Head of caudate nucleus (tissue), 42 donors: ENCODE results near the gene HES4.
A peak's percentile ranks its signal among the peaks of the same experiment; 100 is the strongest.
"Not testable (repeated sequence)": the region's sequence is repeated elsewhere in the genome, so short reads cannot be mapped to it uniquely, and the experiment has no call there.

Experiments
- DNase-seq, 42 donors: peaks; one replicate each; pipeline versions ENCODE4 v3.0.0 to v3.0.0-alpha.2; 2020 to 2021; ENCODE audit warnings: mixed read lengths in 7 of 42
- intact Hi-C: fragments of 100-400 bp; cut with DNase I; formaldehyde crosslinking; loops from one replicate; pipeline ENCODE4 v1.15.0; 2022

Gene HES4

GRCh38 chr1:988061-988460, 11.8 kb downstream of the HES4 start:
- intact Hi-C loops, DNase-seq: not testable (repeated sequence)

- no peak for DNase-seq
- intact Hi-C loops, result no loop called here
These were observed 14.8 kb downstream of the HES4 start for GRCh38 chr1:985126-985525.

- DNase-seq, result no peak
- intact Hi-C loops, result no loop called here
These were observed 15.5 kb downstream of the HES4 start for GRCh38 chr1:984476-984814.

- DNase-seq, result peak in 39 of 42 donors; percentile 23 to 86 (median 63)
- intact Hi-C loops, result no loop called here
These were observed 16.0 kb downstream of the HES4 start for GRCh38 chr1:983798-984475.

GRCh38 chr1:982765-983436, 17.0 kb downstream of the HES4 start:
- intact Hi-C loops, result no loop called here
- no peak for DNase-seq

GRCh38 chr1:981955-982558, 17.8 kb downstream of the HES4 start, which contains the start of gene PERM1:
Gene PERM1 (minus strand): TSS chr1:982093. CDS start chr1:981029, 1,064 bp downstream.
- no peak for DNase-seq
- intact Hi-C loops, result no loop called here

GRCh38 chr1:981491-981954, 18.4 kb downstream of the HES4 start:
- intact Hi-C loops, result no loop called here
- DNase-seq, result peak in 1 of 42 donors; percentile 3

- no peak for DNase-seq
- intact Hi-C loops, result no loop called here
These were observed 19.1 kb downstream of the HES4 start for GRCh38 chr1:980602-981395.

- intact Hi-C loops, result no loop called here
These were observed 19.7 kb downstream of the HES4 start for GRCh38 chr1:980137-980571.

GRCh38 chr1:979744-980072, 20.2 kb downstream of the HES4 start:
- intact Hi-C loops, result no loop called here
- DNase-seq, result no peak

More at GRCh38 chr1:980137-980571, 19.7 kb downstream of the HES4 start:
- no peak for DNase-seq

- DNase-seq, result no peak
- intact Hi-C loops, result no loop called here
These were observed 20.8 kb downstream of the HES4 start for GRCh38 chr1:978835-979743.

GRCh38 chr1:978069-978834, 21.6 kb downstream of the HES4 start:
- no peak for DNase-seq
- intact Hi-C loops, result no loop called here

GRCh38 chr1:976791-977190, 23.1 kb downstream of the HES4 start:
- intact Hi-C loops, result not testable (repeated sequence)
- peak in 1 of 42 donors; percentile 9 for DNase-seq

GRCh38 chr1:975896-976683, 23.8 kb downstream of the HES4 start:
- peak in 14 of 42 donors; percentile 28 to 71 (median 52) for DNase-seq
- intact Hi-C loops, result no loop called here

GRCh38 chr1:975365-975764, 24.5 kb downstream of the HES4 start:
- DNase-seq, result no peak
- intact Hi-C loops, result no loop called here

GRCh38 chr1:974687-975328, 25.1 kb downstream of the HES4 start:
- intact Hi-C loops, result no loop called here
- DNase-seq, result no peak

GRCh38 chr1:974293-974640, 25.6 kb downstream of the HES4 start:
- no peak for DNase-seq
- intact Hi-C loops, result no loop called here
